HuH-7.5 (cell line): ENCODE measurements around the gene TOLLIP.
"Not testable (repeated sequence)": the region's sequence is repeated elsewhere in the genome, so short reads cannot be mapped to it uniquely, and the experiment has no call there.

Experiments
- DNase-seq: peaks from one replicate; pipeline ENCODE4 v3.0.0; 2011; ENCODE audit warnings: low spot score

Gene TOLLIP

GRCh38 chr11:1262172-1263006 is 47.0 kb downstream of the TOLLIP start:
- peak; percentile 66 for DNase-seq

GRCh38 chr11:1261241-1262071 is 48.0 kb downstream of the TOLLIP start:
- no peak for DNase-seq

- DNase-seq, result no peak
These were observed 48.8 kb downstream of the TOLLIP start for GRCh38 chr11:1260620-1261019.

GRCh38 chr11:1260023-1260501 is 49.4 kb downstream of the TOLLIP start:
- DNase-seq, result no peak

GRCh38 chr11:1259561-1259960 is 49.9 kb downstream of the TOLLIP start:
- no peak for DNase-seq

- no peak for DNase-seq
These were observed 50.4 kb downstream of the TOLLIP start for GRCh38 chr11:1259076-1259461.

- DNase-seq, result no peak
These were observed 50.9 kb downstream of the TOLLIP start for GRCh38 chr11:1258401-1259075.

GRCh38 chr11:1257916-1258315 is 51.5 kb downstream of the TOLLIP start:
- DNase-seq, result no peak

- DNase-seq, result no peak
These were observed 52.1 kb downstream of the TOLLIP start for GRCh38 chr11:1257366-1257765.

- no peak for DNase-seq
These were observed 53.0 kb downstream of the TOLLIP start for GRCh38 chr11:1256257-1257045.

- no peak for DNase-seq
These were observed 54.3 kb downstream of the TOLLIP start for GRCh38 chr11:1255151-1255550.

- DNase-seq, result no peak
These were observed 54.7 kb downstream of the TOLLIP start for GRCh38 chr11:1254733-1255132.

- no peak for DNase-seq
These were observed 55.3 kb downstream of the TOLLIP start for GRCh38 chr11:1254086-1254648.

- DNase-seq, result no peak
These were observed 56.3 kb downstream of the TOLLIP start for GRCh38 chr11:1253103-1253485.

GRCh38 chr11:1252371-1253102 is 56.9 kb downstream of the TOLLIP start:
- no peak for DNase-seq

- no peak for DNase-seq
These were observed 58.1 kb downstream of the TOLLIP start for GRCh38 chr11:1251236-1251770.

GRCh38 chr11:1250411-1250810 is 59.0 kb downstream of the TOLLIP start:
- not testable (repeated sequence) for DNase-seq

- DNase-seq, result not testable (repeated sequence)
These were observed 60.5 kb downstream of the TOLLIP start for GRCh38 chr11:1248951-1249350.

- not testable (repeated sequence) for DNase-seq
These were observed 62.4 kb downstream of the TOLLIP start for GRCh38 chr11:1247026-1247425.

GRCh38 chr11:1246301-1246700 is 63.1 kb downstream of the TOLLIP start:
- not testable (repeated sequence) for DNase-seq
